22Rv1 (cell line): ENCODE results near the gene CLDN5.

Source experiments
- CTCF ChIP-seq: fragments of 450-650 bp; IDR thresholded peaks from 2 replicates; pipeline ENCODE4 v1.5.1; 2017; ENCODE audit warnings: mild to moderate bottlenecking
- ZFX ChIP-seq: fragments of 450-650 bp; IDR thresholded peaks from 2 replicates; pipeline ENCODE4 v1.6.1; 2017; ENCODE audit warnings: antibody characterized with exemption, borderline replicate concordance

GRCh38 chr22:19497245-19497644 lies 27.0 kb downstream of the CLDN5 start:
- TF ChIP-seq CTCF = no peak
- TF ChIP-seq ZFX = no peak
